HepG2 (cell line): ENCODE data around the gene ANKLE1. TPM values are rescaled to one million over a fixed set of nuclear protein-coding genes. Genes with fewer than 3 reads are reported as not detected.

Experiments
- BCL6 ChIP-seq: IDR thresholded peaks from 2 replicates; pipeline ENCODE4 v1.6.1; 2016; ENCODE audit warnings: missing genetic modification reagents, missing compliant biosample characterization
- CENPX ChIP-seq: sonication (generic); formaldehyde crosslinking; IDR thresholded peaks from 2 replicates; pipeline ENCODE4 v1.9.0; 2021; ENCODE audit warnings: mild to moderate bottlenecking, missing genetic modification reagents, moderate library complexity
- FLYWCH1 ChIP-seq: sonication (generic); formaldehyde crosslinking; IDR thresholded peaks from 2 replicates; pipeline ENCODE4 v1.8.1; 2023; ENCODE audit warnings: mild to moderate bottlenecking, missing genetic modification reagents
- HOXA7 ChIP-seq: sonication (generic); formaldehyde crosslinking; IDR thresholded peaks from 2 replicates; pipeline ENCODE4 v1.8.1; 2022; ENCODE audit warnings: mild to moderate bottlenecking, missing genetic modification reagents, moderate library complexity
- NR3C1 ChIP-seq: sonication (generic); formaldehyde crosslinking; IDR thresholded peaks from 2 replicates; pipeline ENCODE4 v1.4.0; 2020; ENCODE audit warnings: missing genetic modification reagents
- SOX5 ChIP-seq: IDR thresholded peaks from 2 replicates; pipeline ENCODE4 v1.6.1; 2016; ENCODE audit warnings: borderline replicate concordance
- SOX6 ChIP-seq, 2 experiments: fragments of 450-650 bp in 1 of 2; sonication (generic) in 1 of 2; formaldehyde crosslinking in 1 of 2; IDR thresholded peaks; 2 replicates each; pipeline versions ENCODE4 v1.4.0 to v1.6.1; 2017 to 2020; ENCODE audit warnings: antibody characterized with exemption in 1 of 2, mild to moderate bottlenecking in 1 of 2, missing genetic modification reagents in 1 of 2
- TGIF2 ChIP-seq: IDR thresholded peaks from 2 replicates; pipeline ENCODE4 v1.6.1; 2016; ENCODE audit warnings: control low read depth, missing compliant biosample characterization
- ZBTB21 ChIP-seq: sonication (generic); formaldehyde crosslinking; IDR thresholded peaks from 2 replicates; pipeline ENCODE4 v1.4.0; 2020; ENCODE audit warnings: missing genetic modification reagents
- ZFY ChIP-seq: sonication (generic); formaldehyde crosslinking; IDR thresholded peaks from 2 replicates; pipeline ENCODE4 v1.4.0; 2020; ENCODE audit warnings: missing genetic modification reagents
- ZMAT5 ChIP-seq: sonication (generic); formaldehyde crosslinking; IDR thresholded peaks from 2 replicates; pipeline ENCODE4 v1.5.0; 2020; ENCODE audit warnings: mild to moderate bottlenecking, low read depth, missing genetic modification reagents, borderline replicate concordance
- ZMYM2 ChIP-seq: sonication (generic); formaldehyde crosslinking; IDR thresholded peaks from 2 replicates; pipeline ENCODE4 v1.8.0; 2022; ENCODE audit warnings: mild to moderate bottlenecking, missing genetic modification reagents
- ZNF124 ChIP-seq: sonication (generic); formaldehyde crosslinking; IDR thresholded peaks from 2 replicates; pipeline ENCODE4 v1.4.0; 2020; ENCODE audit warnings: missing genetic modification reagents
- ZNF230 ChIP-seq: sonication (generic); formaldehyde crosslinking; IDR thresholded peaks from 2 replicates; pipeline ENCODE4 v1.4.0; 2020; ENCODE audit warnings: mild to moderate bottlenecking, missing genetic modification reagents
- ZNF235 ChIP-seq: sonication (generic); formaldehyde crosslinking; IDR thresholded peaks from 2 replicates; pipeline ENCODE4 v1.8.1; 2023; ENCODE audit warnings: mild to moderate bottlenecking, missing genetic modification reagents, borderline replicate concordance
- ZNF30 ChIP-seq: sonication (generic); formaldehyde crosslinking; IDR thresholded peaks from 2 replicates; pipeline ENCODE4 v1.5.0; 2020; ENCODE audit warnings: mild to moderate bottlenecking, missing genetic modification reagents
- ZNF329 ChIP-seq: sonication (generic); formaldehyde crosslinking; IDR thresholded peaks from 2 replicates; pipeline ENCODE4 v1.9.0; 2021; ENCODE audit warnings: low read depth, mild to moderate bottlenecking, missing genetic modification reagents
- ZNF44 ChIP-seq: sonication (generic); formaldehyde crosslinking; IDR thresholded peaks from 2 replicates; pipeline ENCODE4 v1.5.1; 2020; ENCODE audit warnings: mild to moderate bottlenecking, missing genetic modification reagents
- ZNF451 ChIP-seq: sonication (generic); formaldehyde crosslinking; IDR thresholded peaks from 2 replicates; pipeline ENCODE4 v1.5.0; 2020; ENCODE audit warnings: mild to moderate bottlenecking, missing genetic modification reagents
- ZNF687 ChIP-seq: sonication (generic); formaldehyde crosslinking; IDR thresholded peaks from 2 replicates; pipeline ENCODE4 v1.5.1; 2020; ENCODE audit warnings: mild to moderate bottlenecking, missing genetic modification reagents, moderate library complexity
- polyA plus RNA-seq, 8 experiments: library from polyadenylated mRNA; depleted of rRNA in 3 of 8; stranded (reverse) in 7 of 8; unstranded in 1 of 8; fragments of >200 nt; fragmentation: Illumina TruSeq in 4 of 8; extraction: Trizol in 4 of 8; gene quantifications; 2 replicates each; pipeline versions ENCODE4 v1.2.1 to v1.2.3, GENCODE V29; 2011 to 2016; ENCODE audit warnings: low read depth in 4 of 8, missing spikeins in 1 of 8, mixed read lengths in 1 of 8; ENCODE audit not compliant: insufficient read depth in 1 of 8
- total RNA-seq, 5 experiments: library from RNA; depleted of rRNA; stranded (reverse); fragments of >200 nt; fragmentation: Illumina TruSeq; extraction: Trizol; gene quantifications; 2 replicates each; pipeline ENCODE4 v1.2.3, GENCODE V29; 2016; ENCODE audit warnings: low read depth in 1 of 5
- TF ChIP-seq, protein P1 (sequence below): IDR thresholded peaks from 2 replicates; pipeline ENCODE4 v1.6.1; 2018; ENCODE audit warnings: missing genetic modification reagents, mild to moderate bottlenecking, missing compliant biosample characterization
- TF ChIP-seq, protein P2 (sequence below): sonication (generic); formaldehyde crosslinking; IDR thresholded peaks from 2 replicates; pipeline ENCODE4 v1.4.0; 2020; ENCODE audit warnings: missing genetic modification reagents, low read depth, mild to moderate bottlenecking, borderline replicate concordance
- TF ChIP-seq, protein P3 (sequence below): IDR thresholded peaks from 2 replicates; pipeline ENCODE4 v1.6.1; 2016

The ANKLE1 gene
- total and polyA plus RNA-seq, 2 of the 13 experiments (the other 11 are each of a cell fraction or from before 2014, with no cell fraction given), result 0.69 to 1.5 TPM

DNA sequence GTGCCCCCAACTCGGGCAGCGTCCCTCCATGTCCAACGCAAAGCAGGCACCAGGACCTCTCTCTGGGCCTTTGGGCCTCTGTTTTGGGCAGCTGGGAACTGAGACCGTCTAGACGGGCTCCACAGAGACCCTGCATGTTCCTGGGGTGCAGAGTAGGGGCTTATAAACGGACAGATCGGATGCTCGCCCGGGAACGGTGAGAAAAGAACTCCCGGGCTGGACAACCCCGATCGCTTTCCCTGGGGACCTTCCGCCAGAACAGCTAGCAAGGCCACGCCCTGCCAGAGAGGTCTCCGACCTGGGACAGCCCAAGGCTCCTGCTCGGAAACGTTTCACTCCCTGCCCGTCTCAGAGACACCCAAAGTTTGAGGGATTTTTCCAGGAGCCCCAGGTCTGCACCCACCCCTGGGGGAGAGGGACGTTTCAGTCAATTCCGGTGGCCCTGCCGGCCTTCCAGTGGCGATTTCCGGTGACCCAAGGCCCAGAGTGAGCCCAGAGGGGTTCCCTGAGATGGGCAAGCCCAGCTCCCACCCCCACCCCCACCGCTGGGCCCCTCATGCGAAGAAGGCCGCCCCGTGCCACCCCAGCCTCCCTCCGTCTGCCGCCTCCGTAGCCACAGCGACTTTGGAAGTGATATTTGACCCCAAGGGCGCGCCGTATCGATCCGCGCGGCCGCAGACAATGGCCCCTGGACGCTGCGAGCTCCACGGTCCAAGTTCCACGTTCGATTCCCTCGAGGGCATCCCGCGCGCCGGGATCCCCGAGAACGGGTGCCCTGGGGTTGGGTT is 37.7 kb upstream of the ANKLE1 start (continued):
- TF ChIP-seq ZMAT5 (CRISPR knock-in tag) (no peak), ZNF44 (CRISPR knock-in tag) (no peak), FLYWCH1 (CRISPR knock-in tag) (no peak), SOX5 (CRISPR knock-in tag) (peak; percentile 85), NR3C1 (CRISPR knock-in tag) (no peak), SOX6 (IDR thresholded peaks at IDR 0.05) (no peak), SOX6 (CRISPR knock-in tag; IDR thresholded peaks at IDR 0.05) (peak; percentile 94), HOXA7 (CRISPR knock-in tag) (no peak), ZNF30 (CRISPR knock-in tag) (no peak), TGIF2 (no peak), ZBTB21 (CRISPR knock-in tag) (no peak), ZNF230 (CRISPR knock-in tag) (no peak), ZNF235 (no peak), CENPX (no peak), ZFY (CRISPR knock-in tag) (peak; percentile 35; the same call in 1 of the 2 replicates), ZNF124 (CRISPR knock-in tag) (no peak), ZNF687 (CRISPR knock-in tag) (peak; percentile 65), BCL6 (CRISPR knock-in tag) (peak; percentile 99), ZMYM2 (CRISPR knock-in tag) (peak; percentile 85), ZNF329 (no peak), ZNF451 (CRISPR knock-in tag) (no peak)
- TF ChIP-seq, protein P1, sequence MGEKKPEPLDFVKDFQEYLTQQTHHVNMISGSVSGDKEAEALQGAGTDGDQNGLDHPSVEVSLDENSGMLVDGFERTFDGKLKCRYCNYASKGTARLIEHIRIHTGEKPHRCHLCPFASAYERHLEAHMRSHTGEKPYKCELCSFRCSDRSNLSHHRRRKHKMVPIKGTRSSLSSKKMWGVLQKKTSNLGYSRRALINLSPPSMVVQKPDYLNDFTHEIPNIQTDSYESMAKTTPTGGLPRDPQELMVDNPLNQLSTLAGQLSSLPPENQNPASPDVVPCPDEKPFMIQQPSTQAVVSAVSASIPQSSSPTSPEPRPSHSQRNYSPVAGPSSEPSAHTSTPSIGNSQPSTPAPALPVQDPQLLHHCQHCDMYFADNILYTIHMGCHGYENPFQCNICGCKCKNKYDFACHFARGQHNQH, result peak; percentile 62; the same call in 1 of the 2 replicates
- TF ChIP-seq, protein P2, sequence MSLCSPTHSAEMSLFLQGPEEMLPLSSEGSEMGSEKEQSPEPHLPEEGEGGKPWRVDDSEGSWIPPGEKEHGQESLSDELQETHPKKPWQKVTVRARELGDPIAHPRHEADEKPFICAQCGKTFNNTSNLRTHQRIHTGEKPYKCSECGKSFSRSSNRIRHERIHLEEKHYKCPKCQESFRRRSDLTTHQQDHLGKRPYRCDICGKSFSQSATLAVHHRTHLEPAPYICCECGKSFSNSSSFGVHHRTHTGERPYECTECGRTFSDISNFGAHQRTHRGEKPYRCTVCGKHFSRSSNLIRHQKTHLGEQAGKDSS (CRISPR knock-in tag), result 0 out of 2 replicates have a peak, but pooled peaks have one; percentile 8
- TF ChIP-seq, protein P3, sequence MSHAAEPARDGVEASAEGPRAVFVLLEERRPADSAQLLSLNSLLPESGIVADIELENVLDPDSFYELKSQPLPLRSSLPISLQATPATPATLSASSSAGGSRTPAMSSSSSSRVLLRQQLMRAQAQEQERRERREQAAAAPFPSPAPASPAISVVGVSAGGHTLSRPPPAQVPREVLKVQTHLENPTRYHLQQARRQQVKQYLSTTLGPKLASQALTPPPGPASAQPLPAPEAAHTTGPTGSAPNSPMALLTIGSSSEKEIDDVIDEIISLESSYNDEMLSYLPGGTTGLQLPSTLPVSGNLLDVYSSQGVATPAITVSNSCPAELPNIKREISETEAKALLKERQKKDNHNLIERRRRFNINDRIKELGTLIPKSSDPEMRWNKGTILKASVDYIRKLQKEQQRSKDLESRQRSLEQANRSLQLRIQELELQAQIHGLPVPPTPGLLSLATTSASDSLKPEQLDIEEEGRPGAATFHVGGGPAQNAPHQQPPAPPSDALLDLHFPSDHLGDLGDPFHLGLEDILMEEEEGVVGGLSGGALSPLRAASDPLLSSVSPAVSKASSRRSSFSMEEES (CRISPR knock-in tag), result no peak
